Neural cell (in vitro differentiated cells): ENCODE data around the gene ATL1. TPM values are rescaled to one million over a fixed set of nuclear protein-coding genes. Genes with fewer than 3 reads are reported as not detected.

Source experiments
- H2AFZ ChIP-seq: fragments of 200-600, 300-800 bp; sonication (generic), shearing (Covaris generic); 2 replicates; pipeline ENCODE4 v1.6.0; 2014; ENCODE audit warnings: low read depth, mild to moderate bottlenecking, antibody characterized with exemption, low read length, moderate library complexity
- H3F3A ChIP-seq: fragments of 200-600 bp; shearing (Covaris generic); 2 replicates; pipeline ENCODE4 v1.6.1; 2016; ENCODE audit warnings: mild to moderate bottlenecking, moderate library complexity, mixed read lengths, antibody characterized with exemption, low read length; ENCODE audit not compliant: insufficient read depth, poor library complexity, severe bottlenecking
- H3K27ac ChIP-seq: fragments of 200-600, 300-800 bp; sonication (generic), shearing (Covaris generic); 2 replicates; pipeline ENCODE4 v1.5.1; 2014; ENCODE audit warnings: mild to moderate bottlenecking, low read length, moderate library complexity
- H3K27me3 ChIP-seq: fragments of 300-800, 200-600 bp; sonication (generic), shearing (Covaris generic); 2 replicates; pipeline ENCODE4 v1.6.0; 2014; ENCODE audit warnings: mild to moderate bottlenecking, low read depth, low read length, moderate library complexity; ENCODE audit not compliant: insufficient read depth
- H3K36me3 ChIP-seq: fragments of 300-800, 200-600 bp; sonication (generic), shearing (Covaris generic); 2 replicates; pipeline ENCODE4 v1.5.1; 2014; ENCODE audit warnings: mild to moderate bottlenecking, antibody characterized with exemption, low read length, moderate library complexity; ENCODE audit not compliant: insufficient read depth
- H3K4me2 ChIP-seq: fragments of 300-800, 200-600 bp; sonication (generic), shearing (Covaris generic); 2 replicates; pipeline ENCODE4 v1.6.0; 2014; ENCODE audit warnings: mild to moderate bottlenecking, low read length
- H3K4me3 ChIP-seq: fragments of 300-800, 200-600 bp; sonication (generic), shearing (Covaris generic); 2 replicates; pipeline ENCODE4 v1.5.1; 2014; ENCODE audit warnings: mild to moderate bottlenecking, low read length, moderate library complexity
- H3K79me2 ChIP-seq: fragments of 200-600 bp; shearing (Covaris generic); replicated peaks from 2 replicates; pipeline ENCODE4 v1.6.0; 2014; ENCODE audit warnings: mild to moderate bottlenecking, low read length, moderate library complexity; ENCODE audit not compliant: insufficient read depth
- H3K9ac ChIP-seq: fragments of 300-800, 200-600 bp; sonication (generic), shearing (Covaris generic); 2 replicates; pipeline ENCODE4 v1.6.1; 2016; ENCODE audit warnings: mild to moderate bottlenecking, low read length, mixed read lengths
- H3K9me2 ChIP-seq: fragments of 200-600 bp; shearing (Covaris generic); 2 replicates; pipeline ENCODE4 v1.6.1; 2016; ENCODE audit warnings: mild to moderate bottlenecking, low read length, mixed read lengths; ENCODE audit not compliant: insufficient read depth
- H3K9me3 ChIP-seq: fragments of 200-600, 300-800 bp; sonication (generic), shearing (Covaris generic); 2 replicates; pipeline ENCODE4 v1.6.1; 2016; ENCODE audit warnings: mild to moderate bottlenecking, mixed run types, low read length, moderate library complexity, mixed read lengths
- H4K20me1 ChIP-seq: fragments of 200-600 bp; shearing (Covaris generic); 2 replicates; pipeline ENCODE4 v1.6.1; 2016; ENCODE audit warnings: mild to moderate bottlenecking, mixed run types; ENCODE audit not compliant: insufficient read depth
- CTCF ChIP-seq: fragments of 450-650 bp; IDR thresholded peaks from 2 replicates; pipeline ENCODE4 v1.5.1; 2014; ENCODE audit warnings: antibody characterized with exemption, mild to moderate bottlenecking, moderate library complexity; ENCODE audit not compliant: poor library complexity, severe bottlenecking
- EP300 ChIP-seq: fragments of 450-650 bp; conservative IDR thresholded peaks from 2 replicates; pipeline ENCODE4 v1.6.1; 2014; ENCODE audit warnings: antibody characterized with exemption, mild to moderate bottlenecking, moderate library complexity; ENCODE audit not compliant: poor library complexity, severe bottlenecking
- EZH2 ChIP-seq: fragments of 200-600, 300-800 bp; shearing (Covaris generic), sonication (generic); IDR thresholded peaks from 2 replicates; pipeline ENCODE4 v1.6.1; 2014; ENCODE audit warnings: antibody characterized with exemption, low read length, borderline replicate concordance, mild to moderate bottlenecking; ENCODE audit not compliant: insufficient read depth, poor library complexity, severe bottlenecking
- MXI1 ChIP-seq: fragments of 450-650 bp; conservative IDR thresholded peaks from 2 replicates; pipeline ENCODE4 v1.6.1; 2014; ENCODE audit warnings: antibody characterized with exemption, mild to moderate bottlenecking; ENCODE audit not compliant: poor library complexity, severe bottlenecking
- POLR2AphosphoS5 ChIP-seq: IDR thresholded peaks from 2 replicates; pipeline ENCODE4 v1.6.1; 2012
- RAD21 ChIP-seq: fragments of 450-650 bp; conservative IDR thresholded peaks from 2 replicates; pipeline ENCODE4 v1.6.1; 2014; ENCODE audit warnings: antibody characterized with exemption, mild to moderate bottlenecking, moderate library complexity
- REST ChIP-seq: IDR thresholded peaks from 2 replicates; pipeline ENCODE4 v1.6.1; 2012; ENCODE audit warnings: borderline replicate concordance
- SMC3 ChIP-seq: fragments of 450-650 bp; conservative IDR thresholded peaks from 2 replicates; pipeline ENCODE4 v1.6.1; 2014; ENCODE audit warnings: antibody characterized with exemption, mild to moderate bottlenecking, moderate library complexity; ENCODE audit not compliant: poor library complexity
- TAF1 ChIP-seq: IDR thresholded peaks from 2 replicates; pipeline ENCODE4 v1.6.1; 2012; ENCODE audit warnings: low read depth
- polyA plus RNA-seq: library from polyadenylated mRNA; depleted of rRNA; stranded (reverse); fragments of >200 nt; gene quantifications from 2 replicates; pipeline ENCODE4 v1.2.3, GENCODE V29; 2014

The ATL1 gene
- polyA plus RNA-seq, 1 donor from 2014 or later = 70.4 TPM

GRCh38 chr14:50670866-50671256 is 110.9 kb downstream of the ATL1 start:
- Histone ChIP-seq H2AFZ (no peak overlapping the region), H4K20me1 (no peaks in the 10 kb centered on the region), H3K79me2 (peaks cover 15% of the 10 kb centered on the region), H3K9me2 (no peaks in the 10 kb centered on the region), H3K9ac (no peak overlapping the region), H3K36me3 (no peaks in the 10 kb centered on the region), H3K27me3 (no peaks in the 10 kb centered on the region), H3K4me2 (no peak overlapping the region), H3K9me3 (no peaks in the 10 kb centered on the region), H3K27ac (no peak overlapping the region), H3F3A (no peaks in the 10 kb centered on the region), H3K4me3 (no peak overlapping the region)
- TF ChIP-seq MXI1 (no peak), RAD21 (no peak), CTCF (no peak), TAF1 (no peak), SMC3 (no peak), EP300 (no peak), EZH2 (no peak), POLR2AphosphoS5 (no peak), REST (no peak)

GRCh38 chr14:50675597-50675996 is 115.7 kb downstream of the ATL1 start:
- no peaks in the 10 kb centered on the region for H3K9me2 ChIP-seq
- H3K79me2 ChIP-seq = no peaks in the 10 kb centered on the region
- no peak overlapping the region for H2AFZ ChIP-seq
- H4K20me1 ChIP-seq = no peaks in the 10 kb centered on the region
- H3K27ac ChIP-seq = no peak overlapping the region
- no peak overlapping the region for H3K4me3 ChIP-seq
- H3K9me3 ChIP-seq = no peaks in the 10 kb centered on the region
- H3K27me3 ChIP-seq = no peaks in the 10 kb centered on the region
- TF ChIP-seq CTCF (no peak), EZH2 (no peak), SMC3 (no peak), EP300 (no peak), MXI1 (no peak), RAD21 (no peak), TAF1 (no peak), POLR2AphosphoS5 (no peak), REST (no peak)
- H3K4me2 ChIP-seq = no peak overlapping the region
- H3F3A ChIP-seq = no peaks in the 10 kb centered on the region
- no peaks in the 10 kb centered on the region for H3K36me3 ChIP-seq
- H3K9ac ChIP-seq = no peak overlapping the region
